CD14-positive monocyte (primary cell): ENCODE measurements around the gene DNAJB14. TPM values are rescaled to one million over a fixed set of nuclear protein-coding genes. Genes with fewer than 3 reads are reported as not detected.

Experiments
- DNase-seq, 3 donors: peaks; one replicate each; pipeline ENCODE4 v3.0.0-alpha.2; 2011 to 2022
- H2AFZ ChIP-seq: 2 replicates; pipeline ENCODE4 v1.6.0; 2012; ENCODE audit warnings: mild to moderate bottlenecking, low read depth, low read length, inconsistent platforms; ENCODE audit not compliant: insufficient read depth, poor library complexity, severe bottlenecking
- H3K27ac ChIP-seq, 2 donors: 1 replicate in 1 of 2; 2 replicates in 1 of 2; pipeline ENCODE4 v1.5.1; 2012 to 2013; ENCODE audit warnings: low read length in 2 of 2, control low read depth in 1 of 2, inconsistent platforms in 1 of 2, low read depth in 1 of 2, mild to moderate bottlenecking in 1 of 2
- H3K27me3 ChIP-seq, 2 donors: one replicate each; pipeline versions ENCODE4 v1.6.0 to v1.6.1; 2011 to 2013; ENCODE audit warnings: low read length in 2 of 2; ENCODE audit not compliant: control insufficient read depth in 2 of 2, insufficient read depth in 2 of 2
- H3K36me3 ChIP-seq, 2 donors: replicated peaks in 1 of 2; 1 replicate in 1 of 2; 2 replicates in 1 of 2; pipeline versions ENCODE4 v1.5.1 to v1.6.1; 2012 to 2013; ENCODE audit warnings: low read length in 2 of 2, control low read depth in 1 of 2, inconsistent platforms in 1 of 2, mild to moderate bottlenecking in 1 of 2; ENCODE audit not compliant: insufficient read depth in 2 of 2, control insufficient read depth in 1 of 2
- H3K4me1 ChIP-seq, 2 donors: 1 replicate in 1 of 2; 2 replicates in 1 of 2; pipeline versions ENCODE4 v1.5.1 to v1.6.1; 2012 to 2013; ENCODE audit warnings: low read length in 2 of 2, control low read depth in 1 of 2, inconsistent platforms in 1 of 2, mild to moderate bottlenecking in 1 of 2, moderate library complexity in 1 of 2; ENCODE audit not compliant: insufficient read depth in 2 of 2, control insufficient read depth in 1 of 2
- H3K4me2 ChIP-seq: replicated peaks from 2 replicates; pipeline ENCODE3; 2012; ENCODE audit warnings: low read length, moderate library complexity, mild to moderate bottlenecking; ENCODE audit not compliant: poor library complexity, severe bottlenecking; ENCODE audit errors: extremely low read depth
- H3K4me3 ChIP-seq, 3 experiments: fragments of 200-600 bp in 1 of 3; sonication (generic) in 1 of 3; replicated peaks in 1 of 3; 1 replicate in 2 of 3; 2 replicates in 1 of 3; pipeline ENCODE4 v1.5.1; 2011 to 2013; ENCODE audit warnings: low read length in 3 of 3, mild to moderate bottlenecking in 3 of 3, control low read depth in 2 of 3, low read depth in 2 of 3, inconsistent platforms in 1 of 3, moderate library complexity in 1 of 3
- H3K79me2 ChIP-seq: 2 replicates; pipeline ENCODE4 v1.6.0; 2012; ENCODE audit warnings: mild to moderate bottlenecking, control low read depth, inconsistent platforms, low read length, moderate library complexity; ENCODE audit not compliant: insufficient read depth
- H3K9ac ChIP-seq: 2 replicates; pipeline ENCODE4 v1.6.0; 2017; ENCODE audit warnings: low read length, mild to moderate bottlenecking; ENCODE audit not compliant: insufficient read depth, poor library complexity, severe bottlenecking
- H3K9me3 ChIP-seq, 2 donors: replicated peaks in 1 of 2; 1 replicate in 1 of 2; 2 replicates in 1 of 2; pipeline versions ENCODE4 v1.5.1 to v1.6.1; 2012 to 2013; ENCODE audit warnings: low read length in 2 of 2, control low read depth in 1 of 2; ENCODE audit not compliant: control insufficient read depth in 1 of 2, insufficient read depth in 1 of 2
- H4K20me1 ChIP-seq: 2 replicates; pipeline ENCODE4 v1.6.0; 2012; ENCODE audit warnings: mild to moderate bottlenecking, low read length, control low read depth, moderate library complexity; ENCODE audit not compliant: insufficient read depth
- H3K27ac Mint-ChIP-seq, 7 donors: one replicate each; pipeline ENCODE4 v1.8.0; 2020; ENCODE audit warnings: mild to moderate bottlenecking in 7 of 7, mixed read lengths in 7 of 7, moderate library complexity in 6 of 7, inconsistent platforms in 2 of 7
- H3K27me3 Mint-ChIP-seq, 3 donors: one replicate each; pipeline ENCODE4 v1.8.0; 2021 to 2022; ENCODE audit warnings: low read depth in 3 of 3, mild to moderate bottlenecking in 3 of 3, mixed read lengths in 3 of 3, moderate library complexity in 3 of 3, inconsistent platforms in 1 of 3
- H3K36me3 Mint-ChIP-seq, 2 donors: one replicate each; pipeline ENCODE4 v1.8.0; 2020; ENCODE audit warnings: mixed read lengths in 2 of 2, inconsistent platforms in 1 of 2, mild to moderate bottlenecking in 1 of 2
- H3K4me1 Mint-ChIP-seq: one replicate; pipeline ENCODE4 v1.8.0; 2020; ENCODE audit warnings: mild to moderate bottlenecking, mixed read lengths
- H3K4me3 Mint-ChIP-seq, 2 donors: one replicate each; pipeline ENCODE4 v1.8.0; 2020; ENCODE audit warnings: mild to moderate bottlenecking in 2 of 2, mixed read lengths in 2 of 2, moderate library complexity in 1 of 2
- H3K9me3 Mint-ChIP-seq, 7 donors: one replicate each; pipeline ENCODE4 v1.8.0; 2020 to 2022; ENCODE audit warnings: mixed read lengths in 7 of 7, mild to moderate bottlenecking in 6 of 7, moderate library complexity in 6 of 7, inconsistent platforms in 2 of 7
- CTCF ChIP-seq: fragments of 200-600 bp; IDR thresholded peaks from one replicate; pipeline ENCODE4 v1.8.0; 2022; ENCODE audit warnings: antibody characterized with exemption, mild to moderate bottlenecking
- WGBS: methylation state at CpG from one replicate; pipeline ENCODE4 v1.1.5; 2013; ENCODE audit warnings: missing lambda C conversion rate; ENCODE audit not compliant: insufficient coverage; 5-methylcytosine and 5-hydroxymethylcytosine counted together
- intact Hi-C, 2 donors: fragments of 100-400 bp; cut with micrococcal nuclease; formaldehyde crosslinking; loops; one replicate each; pipeline versions ENCODE4 v1.15.0 to v1.15.1; 2023
- polyA plus RNA-seq, 3 donors: library from polyadenylated mRNA; depleted of rRNA in 1 of 3; unstranded in 2 of 3; stranded (reverse) in 1 of 3; fragments of 300-500 nt in 2 of 3; fragments of >200 nt in 1 of 3; fragmentation: Illumina TruSeq in 2 of 3; gene quantifications; 1 replicate in 2 of 3; 2 replicates in 1 of 3; pipeline ENCODE4 v1.2.3, GENCODE V29; 2012 to 2021

Gene DNAJB14
- polyA plus RNA-seq, 3 donors: 15.6 to 21.4 (median 21.4) TPM

GRCh38 chr4:99917575-99917974 is 28.8 kb downstream of the DNAJB14 start:
- no CpG with 5 or more reads among the region's 3 CpGs for WGBS
- peaks cover 62 to 67% of the 10 kb centered on the region in 2 donors for H3K36me3 Mint-ChIP-seq
- no peaks in the 10 kb centered on the region for H3K4me1 ChIP-seq
- no peak overlapping the region for H3K9ac ChIP-seq
- H3K4me3 Mint-ChIP-seq: no peak overlapping the region
- no peaks in the 10 kb centered on the region for H3K79me2 ChIP-seq
- H3K27me3 Mint-ChIP-seq: peaks cover 0 to under 1% (median 0%) of the 10 kb centered on the region in 3 donors
- no peaks in the 10 kb centered on the region for H3K4me1 Mint-ChIP-seq
- DNase-seq: no peak
- H3K27ac Mint-ChIP-seq: peak overlapping the region in 1 of 7 donors; percentile 9
- H3K4me2 ChIP-seq: no peak overlapping the region
- H3K9me3 ChIP-seq: peaks cover 3 to 10% of the 10 kb centered on the region in 2 donors
- no peak overlapping the region for H2AFZ ChIP-seq
- peaks cover 5% of the 10 kb centered on the region for H4K20me1 ChIP-seq
- H3K9me3 Mint-ChIP-seq: peaks cover 2 to 14% (median 7%) of the 10 kb centered on the region in 7 donors
- no peaks in the 10 kb centered on the region for H3K27me3 ChIP-seq
- peaks cover 37 to 90% of the 10 kb centered on the region in 2 donors for H3K36me3 ChIP-seq
- no peak for TF ChIP-seq CTCF
- no peak overlapping the region for H3K27ac ChIP-seq
- H3K4me3 ChIP-seq: no peak overlapping the region
- intact Hi-C loops: no loop called here

- Histone ChIP-seq H3K4me2 (no peak overlapping the region), H2AFZ (no peak overlapping the region)
- H3K4me3 Mint-ChIP-seq: no peak overlapping the region
Measured at GRCh38 chr4:99915449-99915848, 31.0 kb downstream of the DNAJB14 start.

More at GRCh38 chr4:99915449-99915848, 31.0 kb downstream of the DNAJB14 start:
- Histone ChIP-seq H3K79me2 (no peaks in the 10 kb centered on the region), H3K4me1 (no peaks in the 10 kb centered on the region), H3K27me3 (no peaks in the 10 kb centered on the region), H3K27ac (no peak overlapping the region), H3K4me3 (no peak overlapping the region), H3K9ac (no peak overlapping the region), H4K20me1 (peaks cover 5% of the 10 kb centered on the region), H3K36me3 (peaks cover 20 to 80% of the 10 kb centered on the region in 2 donors), H3K9me3 (peaks cover 3 to 10% of the 10 kb centered on the region in 2 donors)
- no CpG with 5 or more reads among the region's 2 CpGs for WGBS
- DNase-seq: no peak
- H3K27ac Mint-ChIP-seq: peak overlapping the region in 2 of 7 donors; percentile 27 to 37
- intact Hi-C loops: no loop called here
- peaks cover 0 to 2% (median 0%) of the 10 kb centered on the region in 3 donors for H3K27me3 Mint-ChIP-seq
- no peak for TF ChIP-seq CTCF
- H3K4me1 Mint-ChIP-seq: no peaks in the 10 kb centered on the region
- H3K36me3 Mint-ChIP-seq: peaks cover 56 to 66% of the 10 kb centered on the region in 2 donors
- H3K9me3 Mint-ChIP-seq: peaks cover 2 to 14% (median 7%) of the 10 kb centered on the region in 7 donors
